ENCODE measurements around the gene MYO9B. TPM values are rescaled to one million over a fixed set of nuclear protein-coding genes. Genes with fewer than 3 reads are reported as not detected.

MYO9B gene
- total RNA-seq, 1 donor from 2014 or later = 55.9 TPM

DNA sequence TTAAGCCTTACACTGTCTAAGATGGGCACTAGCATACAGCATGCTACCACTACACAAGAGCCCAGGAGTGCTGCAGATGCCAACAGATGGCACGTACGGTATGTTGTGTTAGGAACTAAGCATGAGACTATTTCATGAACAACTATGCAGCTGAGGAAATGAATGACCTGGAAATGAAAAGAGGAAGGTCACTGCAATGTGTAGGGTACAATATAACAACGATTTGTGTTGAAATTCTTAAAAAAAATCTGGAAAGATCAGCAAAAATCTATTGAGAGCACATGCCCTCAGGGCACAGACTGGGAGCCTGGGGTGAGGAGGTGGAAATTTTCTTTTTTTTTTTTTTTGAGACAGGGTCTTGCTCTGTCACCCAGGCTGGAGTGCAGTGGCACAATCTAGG is 14.8 kb upstream of the MYO9B start:
- TF ChIP-seq, protein P1, sequence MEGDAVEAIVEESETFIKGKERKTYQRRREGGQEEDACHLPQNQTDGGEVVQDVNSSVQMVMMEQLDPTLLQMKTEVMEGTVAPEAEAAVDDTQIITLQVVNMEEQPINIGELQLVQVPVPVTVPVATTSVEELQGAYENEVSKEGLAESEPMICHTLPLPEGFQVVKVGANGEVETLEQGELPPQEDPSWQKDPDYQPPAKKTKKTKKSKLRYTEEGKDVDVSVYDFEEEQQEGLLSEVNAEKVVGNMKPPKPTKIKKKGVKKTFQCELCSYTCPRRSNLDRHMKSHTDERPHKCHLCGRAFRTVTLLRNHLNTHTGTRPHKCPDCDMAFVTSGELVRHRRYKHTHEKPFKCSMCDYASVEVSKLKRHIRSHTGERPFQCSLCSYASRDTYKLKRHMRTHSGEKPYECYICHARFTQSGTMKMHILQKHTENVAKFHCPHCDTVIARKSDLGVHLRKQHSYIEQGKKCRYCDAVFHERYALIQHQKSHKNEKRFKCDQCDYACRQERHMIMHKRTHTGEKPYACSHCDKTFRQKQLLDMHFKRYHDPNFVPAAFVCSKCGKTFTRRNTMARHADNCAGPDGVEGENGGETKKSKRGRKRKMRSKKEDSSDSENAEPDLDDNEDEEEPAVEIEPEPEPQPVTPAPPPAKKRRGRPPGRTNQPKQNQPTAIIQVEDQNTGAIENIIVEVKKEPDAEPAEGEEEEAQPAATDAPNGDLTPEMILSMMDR (conservative IDR thresholded peaks at IDR 0.05; ENCODE audit: low read depth, low read length) = no peak
- DNase-seq (ENCODE audit: low read depth) = no peak
- H3K4me3 ChIP-seq (ENCODE audit: low read depth, low read length) = no peak overlapping the region

DNA sequence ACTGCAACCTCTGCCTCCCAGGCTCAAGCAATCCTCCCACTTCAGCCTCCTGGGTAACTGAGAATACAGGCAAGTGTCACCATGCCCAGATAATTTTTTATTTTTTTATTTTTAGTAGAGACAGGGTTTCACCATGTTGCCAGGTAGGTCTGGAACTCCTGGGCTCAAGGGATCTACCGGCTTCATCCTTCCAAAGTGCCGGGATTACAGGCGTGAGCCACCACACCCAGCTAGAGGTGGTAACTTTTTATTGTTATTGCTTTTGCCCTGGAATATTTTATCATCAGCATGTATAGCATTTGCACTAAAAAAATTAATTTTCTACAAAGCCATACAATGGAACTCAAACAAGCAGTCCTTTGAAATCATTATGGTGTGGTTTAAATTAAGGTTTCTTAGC is 14.4 kb upstream of the MYO9B start:
- no peak for DNase-seq (ENCODE audit: low read depth)
- TF ChIP-seq, protein P1 (conservative IDR thresholded peaks at IDR 0.05; ENCODE audit: low read depth, low read length) = no peak
- no peak overlapping the region for H3K4me3 ChIP-seq (ENCODE audit: low read depth, low read length)

DNA sequence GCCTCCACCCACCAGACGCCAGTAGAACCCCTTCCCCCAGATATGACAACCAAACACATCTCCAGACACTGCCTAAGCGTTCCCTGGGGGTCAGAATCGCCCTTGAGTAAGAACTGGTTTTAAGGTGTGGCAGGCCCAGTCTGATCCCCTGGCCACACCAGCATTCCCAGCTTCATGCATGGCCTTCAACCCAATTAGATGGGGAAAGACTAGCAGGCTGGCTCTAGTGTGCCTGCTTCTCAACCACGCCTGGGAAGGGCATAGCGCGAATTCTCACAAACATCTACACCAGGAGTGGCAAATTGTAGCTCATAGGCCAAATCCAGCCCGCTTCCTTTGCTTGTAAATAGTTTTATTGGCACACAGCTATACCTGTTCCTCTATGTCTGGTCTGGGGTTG is 13.9 kb upstream of the MYO9B start:
- H3K4me3 ChIP-seq (ENCODE audit: low read depth, low read length) = no peak overlapping the region
- TF ChIP-seq, protein P1 (conservative IDR thresholded peaks at IDR 0.05; ENCODE audit: low read depth, low read length) = no peak
- no peak for DNase-seq (ENCODE audit: low read depth)

DNA sequence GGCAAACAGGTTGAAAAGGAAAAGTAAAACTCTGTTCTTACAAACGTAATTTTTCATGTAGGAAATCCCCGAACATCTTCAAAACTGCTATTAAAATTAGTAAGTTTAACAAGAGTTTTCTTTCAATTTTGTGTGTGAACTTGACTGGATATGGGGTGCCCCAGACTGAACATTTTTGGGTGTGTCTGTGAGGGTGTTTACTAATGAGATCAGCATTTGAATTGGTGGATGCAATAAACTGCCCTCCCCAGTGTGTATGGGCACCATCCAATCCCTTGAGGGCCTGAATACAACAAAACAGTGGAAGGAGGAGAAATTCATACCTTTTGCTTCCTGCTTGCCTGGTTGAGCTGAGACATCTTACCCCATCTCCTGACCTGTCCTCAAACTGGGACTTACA is 12.1 kb upstream of the MYO9B start:
- DNase-seq (ENCODE audit: low read depth) = no peak
- TF ChIP-seq, protein P1 (conservative IDR thresholded peaks at IDR 0.05; ENCODE audit: low read depth, low read length) = no peak
- H3K4me3 ChIP-seq (ENCODE audit: low read depth, low read length) = no peak overlapping the region

DNA sequence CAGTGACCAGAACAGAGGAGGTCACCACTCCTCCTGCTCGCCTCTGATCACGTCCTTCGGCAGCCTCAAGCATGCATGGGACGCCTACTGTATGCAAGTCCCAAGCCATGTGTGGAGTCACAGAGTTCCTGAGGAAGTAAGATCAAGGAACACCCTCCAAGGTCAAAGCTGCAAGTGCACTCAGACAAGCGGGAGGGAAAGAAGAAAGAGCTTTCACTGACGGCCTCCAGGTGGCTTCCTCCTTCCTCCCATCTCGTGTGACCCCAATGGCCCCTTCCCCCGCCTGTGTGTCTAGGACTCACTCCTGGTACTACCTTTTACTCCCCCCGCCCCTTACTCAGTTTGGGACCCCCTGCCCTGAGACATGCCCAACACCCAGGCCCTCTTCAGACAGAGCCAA is 6.4 kb upstream of the MYO9B start:
- TF ChIP-seq, protein P1 (conservative IDR thresholded peaks at IDR 0.05; ENCODE audit: low read depth, low read length) = no peak
- DNase-seq (ENCODE audit: low read depth) = no peak

DNA sequence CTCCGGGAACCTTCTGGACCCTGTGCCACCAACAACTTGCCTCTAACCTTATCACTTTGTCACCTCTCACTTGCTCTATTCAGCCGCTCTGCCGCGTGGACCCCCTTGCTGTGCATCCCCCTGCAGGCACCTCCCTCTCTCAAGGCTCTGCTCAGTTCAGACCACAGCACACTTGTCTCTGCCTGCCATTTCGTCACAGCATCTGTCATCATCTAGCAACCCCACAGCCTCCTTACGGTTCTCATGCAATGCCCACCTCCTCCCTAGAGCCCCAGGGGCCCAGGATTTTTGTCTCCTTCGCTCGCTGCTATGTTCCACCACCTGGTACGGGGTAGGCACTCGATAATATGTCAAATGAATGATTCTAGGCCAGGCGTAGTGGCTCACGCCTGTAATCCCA is 5.2 kb upstream of the MYO9B start:
- TF ChIP-seq, protein P1 (conservative IDR thresholded peaks at IDR 0.05; ENCODE audit: low read depth, low read length) = no peak
- no peak for DNase-seq (ENCODE audit: low read depth)

More for the DNA sequence above, 6.4 kb upstream of the MYO9B start:
- H3K4me3 ChIP-seq (ENCODE audit: low read depth, low read length) = no peak overlapping the region

DNA sequence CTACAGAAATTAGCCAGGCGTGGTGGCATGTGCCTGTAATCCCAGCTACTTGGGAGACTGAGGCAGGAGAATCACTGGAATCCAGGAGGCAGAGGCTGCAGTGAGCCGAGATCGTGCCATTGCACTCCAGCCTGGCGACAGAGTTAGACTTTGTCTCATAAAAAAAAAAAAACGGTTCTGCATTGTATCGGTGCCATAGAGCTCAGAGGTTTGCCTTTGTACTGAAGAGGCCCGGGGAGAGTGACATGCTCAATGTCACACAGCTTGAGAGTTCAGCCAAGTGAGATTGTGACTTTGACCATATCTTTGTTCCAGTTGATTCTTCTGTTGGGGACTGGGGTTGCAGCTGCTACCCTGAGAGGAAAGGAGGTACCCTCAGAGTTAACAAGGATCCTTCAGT is 4.7 kb upstream of the MYO9B start:
- no peak for DNase-seq (ENCODE audit: low read depth)
- TF ChIP-seq, protein P1 (conservative IDR thresholded peaks at IDR 0.05; ENCODE audit: low read depth, low read length) = no peak

More for the DNA sequence above, 5.2 kb upstream of the MYO9B start:
- no peak overlapping the region for H3K4me3 ChIP-seq (ENCODE audit: low read depth, low read length)

More for the DNA sequence above, 4.7 kb upstream of the MYO9B start:
- no peak overlapping the region for H3K4me3 ChIP-seq (ENCODE audit: low read depth, low read length)
